D721Med (cell line): ENCODE measurements around the gene FLCN.

Experiments
- DNase-seq: peaks from one replicate; pipeline ENCODE4 v3.0.0; 2011; ENCODE audit warnings: low spot score; ENCODE audit not compliant: insufficient read length
- FAIRE-seq: peaks from 2 replicates; lab custom pipeline; 2011; peaks lifted over from hg19 to GRCh38; lab: Jason Lieb, UNC
- TF ChIP-seq, protein P1 (sequence below): IDR thresholded peaks from 2 replicates; pipeline ENCODE4 v1.5.1; 2012; ENCODE audit warnings: mild to moderate bottlenecking, control low read depth; ENCODE audit not compliant: insufficient read depth; ENCODE audit errors: missing control alignments

FLCN gene

GRCh38 chr17:17235212-17236174 lies 1.5 kb downstream of the FLCN start:
- TF ChIP-seq, protein P1, sequence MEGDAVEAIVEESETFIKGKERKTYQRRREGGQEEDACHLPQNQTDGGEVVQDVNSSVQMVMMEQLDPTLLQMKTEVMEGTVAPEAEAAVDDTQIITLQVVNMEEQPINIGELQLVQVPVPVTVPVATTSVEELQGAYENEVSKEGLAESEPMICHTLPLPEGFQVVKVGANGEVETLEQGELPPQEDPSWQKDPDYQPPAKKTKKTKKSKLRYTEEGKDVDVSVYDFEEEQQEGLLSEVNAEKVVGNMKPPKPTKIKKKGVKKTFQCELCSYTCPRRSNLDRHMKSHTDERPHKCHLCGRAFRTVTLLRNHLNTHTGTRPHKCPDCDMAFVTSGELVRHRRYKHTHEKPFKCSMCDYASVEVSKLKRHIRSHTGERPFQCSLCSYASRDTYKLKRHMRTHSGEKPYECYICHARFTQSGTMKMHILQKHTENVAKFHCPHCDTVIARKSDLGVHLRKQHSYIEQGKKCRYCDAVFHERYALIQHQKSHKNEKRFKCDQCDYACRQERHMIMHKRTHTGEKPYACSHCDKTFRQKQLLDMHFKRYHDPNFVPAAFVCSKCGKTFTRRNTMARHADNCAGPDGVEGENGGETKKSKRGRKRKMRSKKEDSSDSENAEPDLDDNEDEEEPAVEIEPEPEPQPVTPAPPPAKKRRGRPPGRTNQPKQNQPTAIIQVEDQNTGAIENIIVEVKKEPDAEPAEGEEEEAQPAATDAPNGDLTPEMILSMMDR, result no peak
- DNase-seq (no peak), FAIRE-seq (no peak)

GRCh38 chr17:17232303-17232621 lies 4.7 kb downstream of the FLCN start:
- TF ChIP-seq, protein P1, result no peak
- no peak for DNase-seq
- FAIRE-seq, result no peak

- TF ChIP-seq, protein P1, result no peak
- DNase-seq, result no peak
- no peak for FAIRE-seq
Observed at GRCh38 chr17:17231621-17232302, 5.2 kb downstream of the FLCN start.

DNA sequence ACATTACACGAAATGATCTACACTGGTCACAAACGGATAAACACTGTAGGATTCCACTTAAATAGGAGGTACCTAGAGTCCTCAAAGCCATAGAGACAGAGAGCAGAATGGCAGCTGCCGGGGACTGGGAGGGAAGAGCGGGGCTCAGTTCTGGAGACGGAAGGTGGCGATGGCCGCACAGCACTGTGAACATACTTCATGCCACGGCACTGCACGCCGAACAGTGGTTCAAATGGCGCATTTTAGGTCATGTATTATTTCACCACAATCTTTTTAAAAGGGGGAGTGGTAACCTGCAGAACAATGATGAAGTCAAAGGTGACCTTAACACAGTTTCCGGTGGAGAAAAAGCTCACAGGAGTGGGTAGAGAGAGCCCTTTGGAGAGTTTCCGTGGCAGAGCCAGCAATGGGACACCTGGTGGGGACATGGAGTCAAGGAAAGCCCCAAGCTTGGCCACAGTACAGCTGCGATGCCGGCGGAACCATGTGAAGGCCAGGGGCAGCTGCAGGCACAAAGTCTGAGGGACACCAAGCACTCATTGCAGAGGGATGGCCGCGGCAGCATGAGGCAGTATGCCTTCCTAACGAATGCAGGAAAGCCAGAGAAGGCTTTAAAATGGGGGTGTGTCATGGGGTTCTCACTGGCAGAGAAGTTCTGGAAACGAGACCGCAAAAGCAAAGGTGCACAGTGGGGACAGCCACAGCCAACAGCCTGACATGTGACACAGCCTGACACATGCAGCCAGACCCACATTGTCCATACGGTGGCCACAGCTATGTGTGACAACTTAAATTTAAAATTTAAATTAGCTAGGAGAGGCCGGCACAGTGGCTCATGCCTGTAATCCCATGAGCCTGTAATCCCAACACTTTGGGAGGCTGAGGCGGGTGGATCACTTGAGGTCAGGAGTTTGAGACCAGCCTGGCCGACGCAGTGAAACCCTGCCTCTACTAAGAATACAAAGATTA lies 7.3 kb downstream of the FLCN start:
- TF ChIP-seq, protein P1, result no peak
- DNase-seq (no peak), FAIRE-seq (no peak)

DNA sequence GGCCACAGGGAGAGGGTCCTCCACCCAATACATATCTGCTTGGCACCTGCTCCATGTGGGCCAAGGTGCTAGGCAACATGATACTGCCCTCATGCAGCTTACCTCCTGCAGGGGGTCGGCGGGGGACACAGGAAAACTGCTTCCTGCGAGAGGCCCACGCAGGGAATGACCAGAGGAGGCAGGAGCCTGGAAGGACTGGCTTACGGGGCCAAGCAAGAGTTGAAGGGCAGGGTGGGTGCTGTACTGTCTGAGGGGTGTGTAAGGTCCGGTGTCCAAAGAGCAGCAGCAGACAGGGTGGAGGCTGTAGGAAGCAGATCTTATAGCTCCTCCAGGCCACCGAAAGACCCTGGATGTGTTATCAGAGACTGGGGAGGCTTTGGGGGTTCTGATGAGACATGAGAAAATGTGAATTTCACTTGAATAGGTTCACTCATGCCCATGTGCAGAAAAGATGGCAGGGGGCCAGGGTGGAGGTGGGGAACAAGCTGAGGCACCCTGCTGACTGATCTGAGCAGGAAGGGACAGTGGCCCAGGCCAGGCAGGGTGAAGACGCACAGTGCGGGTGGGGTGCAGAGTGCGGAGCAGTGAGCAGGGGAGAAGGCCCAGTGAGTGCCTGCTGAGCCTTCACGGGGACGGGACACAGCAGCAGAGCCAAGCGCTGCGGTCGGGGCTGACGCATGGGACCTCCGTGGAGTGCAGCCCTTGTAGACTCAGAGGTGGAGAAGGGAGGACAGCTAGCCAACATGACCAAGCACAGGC lies 8.3 kb downstream of the FLCN start:
- FAIRE-seq, result no peak
- no peak for DNase-seq
- TF ChIP-seq, protein P1, result no peak
